Ecto neural progenitor cell (in vitro differentiated cells): ENCODE data around the gene TCEANC.
"Not testable (repeated sequence)": the region's sequence is repeated elsewhere in the genome, so short reads cannot be mapped to it uniquely, and the experiment has no call there.

Source experiments
- DNase-seq: peaks from one replicate; pipeline ENCODE4 v3.0.0-alpha.2; 2018; ENCODE audit warnings: low spot score

The TCEANC gene

GRCh38 chrX:13652850-13653693, at the start of gene TCEANC:
TCEANC (plus strand) TSS chrX:13653141; CDS start chrX:13662509, 9,368 bp downstream.
- peak; percentile 93 for DNase-seq

- DNase-seq: no peak
These were observed 47.3 kb upstream of the TCEANC start for GRCh38 chrX:13605611-13606010.

- DNase-seq: no peak
These were observed 45.5 kb upstream of the TCEANC start for GRCh38 chrX:13607331-13607995.

GRCh38 chrX:13607996-13608365, 45.0 kb upstream of the TCEANC start:
- no peak for DNase-seq

GRCh38 chrX:13614154-13614553, 38.8 kb upstream of the TCEANC start:
- DNase-seq: no peak

GRCh38 chrX:13620207-13620606, 32.7 kb upstream of the TCEANC start:
- DNase-seq: no peak

GRCh38 chrX:13622401-13622964, 30.5 kb upstream of the TCEANC start:
- DNase-seq: no peak

- no peak for DNase-seq
These were observed 25.6 kb upstream of the TCEANC start for GRCh38 chrX:13627306-13627705.

GRCh38 chrX:13637224-13637623, 15.7 kb upstream of the TCEANC start:
- not testable (repeated sequence) for DNase-seq

GRCh38 chrX:13638021-13638420, 14.9 kb upstream of the TCEANC start:
- no peak for DNase-seq

GRCh38 chrX:13638826-13639225, 14.1 kb upstream of the TCEANC start:
- DNase-seq: no peak

- not testable (repeated sequence) for DNase-seq
These were observed 11.3 kb upstream of the TCEANC start for GRCh38 chrX:13641684-13642083.

- DNase-seq: no peak
These were observed 7.3 kb upstream of the TCEANC start for GRCh38 chrX:13645464-13646153.

GRCh38 chrX:13646154-13646549, 6.8 kb upstream of the TCEANC start:
- DNase-seq: peak; percentile 60

GRCh38 chrX:13647709-13648212, 5.2 kb upstream of the TCEANC start:
- DNase-seq: no peak

- DNase-seq: not testable (repeated sequence)
These were observed 4.6 kb upstream of the TCEANC start for GRCh38 chrX:13648336-13648735.

- no peak for DNase-seq
These were observed 3.1 kb upstream of the TCEANC start for GRCh38 chrX:13649838-13650237.

- DNase-seq: no peak
These were observed 2.6 kb upstream of the TCEANC start for GRCh38 chrX:13650318-13650717.

GRCh38 chrX:13651150-13651549, 1.8 kb upstream of the TCEANC start:
- DNase-seq: no peak

GRCh38 chrX:13652287-13652793, 601 bp upstream of the TCEANC start:
- DNase-seq: no peak

- DNase-seq: no peak
These were observed 1.2 kb downstream of the TCEANC start for GRCh38 chrX:13654116-13654515.

GRCh38 chrX:13655674-13656073, 2.7 kb downstream of the TCEANC start:
- no peak for DNase-seq
